Fibroblast of mammary gland (primary cell): ENCODE data around the gene WDR27.
"Not testable (repeated sequence)": the region's sequence is repeated elsewhere in the genome, so short reads cannot be mapped to it uniquely, and the experiment has no call there.

ENCODE experiments used
- DNase-seq: peaks from one replicate; pipeline ENCODE4 v3.0.0-alpha.2; 2010; ENCODE audit warnings: low read depth
- H3K4me3 ChIP-seq: 2 replicates; pipeline ENCODE4 v1.5.1; 2011; ENCODE audit warnings: low read depth, mild to moderate bottlenecking, low read length, moderate library complexity; ENCODE audit not compliant: control insufficient read depth
- TF ChIP-seq, protein P1 (sequence below): conservative IDR thresholded peaks from 2 replicates; pipeline ENCODE4 v1.5.1; 2011; ENCODE audit warnings: low read depth, low read length, inconsistent platforms; ENCODE audit not compliant: control insufficient read depth, insufficient read depth

The WDR27 gene

DNA sequence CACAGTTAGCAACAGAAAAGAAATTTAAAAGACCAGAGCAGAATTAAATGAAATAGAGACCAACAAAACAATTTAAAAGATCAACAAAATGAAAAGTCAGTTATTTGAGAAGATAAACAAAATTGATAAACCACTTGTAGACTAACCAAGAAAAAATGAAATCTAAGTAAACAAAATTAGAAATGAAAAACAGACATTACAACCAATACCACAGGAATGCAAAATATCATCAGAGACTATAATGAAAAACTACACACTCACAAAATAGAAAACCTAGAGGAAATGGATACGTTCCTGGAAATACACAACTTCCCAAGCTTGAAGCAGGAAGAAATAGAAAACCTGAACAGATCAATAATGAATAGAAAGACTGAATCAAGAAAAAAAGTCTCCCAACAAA lies 97.8 kb downstream of the WDR27 start:
- TF ChIP-seq, protein P1, sequence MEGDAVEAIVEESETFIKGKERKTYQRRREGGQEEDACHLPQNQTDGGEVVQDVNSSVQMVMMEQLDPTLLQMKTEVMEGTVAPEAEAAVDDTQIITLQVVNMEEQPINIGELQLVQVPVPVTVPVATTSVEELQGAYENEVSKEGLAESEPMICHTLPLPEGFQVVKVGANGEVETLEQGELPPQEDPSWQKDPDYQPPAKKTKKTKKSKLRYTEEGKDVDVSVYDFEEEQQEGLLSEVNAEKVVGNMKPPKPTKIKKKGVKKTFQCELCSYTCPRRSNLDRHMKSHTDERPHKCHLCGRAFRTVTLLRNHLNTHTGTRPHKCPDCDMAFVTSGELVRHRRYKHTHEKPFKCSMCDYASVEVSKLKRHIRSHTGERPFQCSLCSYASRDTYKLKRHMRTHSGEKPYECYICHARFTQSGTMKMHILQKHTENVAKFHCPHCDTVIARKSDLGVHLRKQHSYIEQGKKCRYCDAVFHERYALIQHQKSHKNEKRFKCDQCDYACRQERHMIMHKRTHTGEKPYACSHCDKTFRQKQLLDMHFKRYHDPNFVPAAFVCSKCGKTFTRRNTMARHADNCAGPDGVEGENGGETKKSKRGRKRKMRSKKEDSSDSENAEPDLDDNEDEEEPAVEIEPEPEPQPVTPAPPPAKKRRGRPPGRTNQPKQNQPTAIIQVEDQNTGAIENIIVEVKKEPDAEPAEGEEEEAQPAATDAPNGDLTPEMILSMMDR = no peak
- DNase-seq = no peak
- no peak overlapping the region for H3K4me3 ChIP-seq

DNA sequence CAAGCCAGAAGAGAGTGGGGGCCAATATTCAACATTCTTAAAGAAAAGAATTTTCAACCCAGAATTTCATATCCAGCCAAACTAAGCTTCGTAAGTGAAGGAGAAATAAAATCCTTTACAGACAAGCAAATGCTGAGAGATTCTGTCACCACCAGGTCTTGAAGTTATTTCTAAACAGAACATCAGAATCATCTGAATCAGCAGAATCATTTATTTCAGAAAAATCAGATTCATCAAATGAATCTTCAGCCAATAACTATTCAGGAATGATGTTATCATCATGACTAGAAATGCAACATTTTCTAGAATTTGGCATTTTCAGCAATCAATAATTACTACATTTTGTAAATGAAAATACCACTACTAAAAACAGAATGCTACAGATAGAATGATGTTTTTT lies 100.7 kb downstream of the WDR27 start:
- not testable (repeated sequence) for H3K4me3 ChIP-seq, DNase-seq

DNA sequence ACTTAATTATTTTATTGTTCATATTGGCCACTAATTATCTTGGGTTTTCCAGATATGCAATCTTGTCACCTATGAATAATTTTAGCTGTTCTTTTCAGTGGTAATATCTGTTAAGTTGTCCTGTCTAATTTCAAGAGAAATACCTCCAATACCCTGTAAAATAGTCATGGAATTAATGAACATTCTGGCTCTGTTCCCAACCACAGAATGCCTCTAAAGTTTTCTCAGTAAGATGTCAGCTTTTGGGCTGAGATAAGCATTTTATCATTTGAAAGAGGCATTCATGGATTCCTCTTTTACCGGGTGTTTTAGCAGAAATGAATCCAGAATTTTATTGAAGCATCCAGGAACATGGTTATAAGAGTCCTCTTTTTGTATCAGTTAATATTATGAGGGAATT lies 109.3 kb downstream of the WDR27 start:
- peak; percentile 68 for DNase-seq
- TF ChIP-seq, protein P1 = no peak
- H3K4me3 ChIP-seq = no peak overlapping the region

DNA sequence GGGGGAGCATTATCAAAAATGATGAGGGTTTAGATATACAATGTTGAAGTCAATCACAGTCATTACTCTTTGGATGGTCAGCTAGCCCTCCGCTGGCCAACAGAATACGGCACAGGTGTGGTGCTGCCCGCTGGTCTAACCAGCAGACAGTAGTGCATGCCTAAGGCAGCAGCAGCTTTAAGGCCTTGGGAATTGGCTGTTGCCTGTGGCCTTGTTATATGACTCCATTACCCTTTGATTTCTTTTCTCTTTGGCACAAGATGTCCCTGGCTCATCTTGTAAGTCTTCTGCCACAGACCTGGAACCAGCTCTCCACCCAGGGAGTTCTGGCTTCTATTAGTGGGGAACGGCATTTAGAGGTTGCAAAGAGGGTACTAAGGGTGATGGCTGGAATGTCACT lies 110.2 kb downstream of the WDR27 start:
- no peak overlapping the region for H3K4me3 ChIP-seq
- no peak for DNase-seq
- TF ChIP-seq, protein P1 = no peak

DNA sequence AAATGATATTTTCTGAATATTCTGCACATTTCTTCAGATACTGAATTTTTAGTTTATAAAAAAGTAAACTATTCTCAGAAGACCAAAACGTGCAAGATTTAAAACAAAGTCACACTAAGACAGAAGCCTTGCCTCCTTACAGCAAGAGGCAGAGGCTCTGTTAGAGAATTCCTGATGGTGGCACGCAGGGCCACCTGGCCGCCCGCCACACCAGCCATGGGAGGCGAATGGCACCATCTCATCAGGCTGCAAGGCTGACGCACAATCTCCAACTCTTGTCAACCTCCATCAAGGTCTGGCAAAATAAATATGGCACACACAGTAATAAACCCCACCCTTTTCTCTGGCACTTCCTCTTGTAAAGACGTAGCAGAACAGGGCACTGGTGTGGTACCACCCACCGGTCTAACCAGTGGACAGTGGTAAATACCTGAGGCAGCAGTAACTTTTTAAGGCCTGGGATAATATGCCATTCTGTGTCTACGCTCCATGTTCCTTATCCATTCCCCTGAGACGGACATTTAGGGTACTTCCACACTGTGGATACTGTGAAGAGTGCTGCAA lies 111.4 kb downstream of the WDR27 start:
- no peak for DNase-seq
- H3K4me3 ChIP-seq = no peak overlapping the region
- TF ChIP-seq, protein P1 = no peak

DNA sequence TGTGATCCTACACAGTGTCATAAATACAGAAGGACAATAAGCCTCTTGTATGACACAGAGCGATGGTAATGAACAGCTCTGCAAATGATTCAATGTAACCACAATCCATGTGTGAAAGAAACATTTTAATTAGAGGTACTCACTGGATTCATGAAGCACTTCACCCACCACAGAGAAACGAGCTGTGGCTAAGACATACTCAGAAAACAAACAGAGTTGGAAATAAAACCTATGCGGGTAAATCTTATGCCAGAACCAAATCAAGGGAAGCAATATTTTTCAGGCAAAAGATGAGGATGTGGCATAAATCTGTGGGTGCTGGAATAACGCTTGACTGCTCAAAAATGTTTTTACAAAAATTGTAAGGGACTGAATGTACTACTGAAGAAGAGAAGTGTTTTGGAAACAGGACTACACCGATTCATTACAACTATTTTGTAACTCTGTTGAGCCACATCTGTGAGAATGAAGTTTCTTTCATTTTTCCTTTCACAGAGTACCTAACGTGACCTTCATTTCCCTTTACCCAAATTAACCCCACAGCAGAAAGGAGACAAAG lies 112.1 kb downstream of the WDR27 start:
- DNase-seq = peak; percentile 56
- TF ChIP-seq, protein P1 = no peak
- H3K4me3 ChIP-seq = no peak overlapping the region

DNA sequence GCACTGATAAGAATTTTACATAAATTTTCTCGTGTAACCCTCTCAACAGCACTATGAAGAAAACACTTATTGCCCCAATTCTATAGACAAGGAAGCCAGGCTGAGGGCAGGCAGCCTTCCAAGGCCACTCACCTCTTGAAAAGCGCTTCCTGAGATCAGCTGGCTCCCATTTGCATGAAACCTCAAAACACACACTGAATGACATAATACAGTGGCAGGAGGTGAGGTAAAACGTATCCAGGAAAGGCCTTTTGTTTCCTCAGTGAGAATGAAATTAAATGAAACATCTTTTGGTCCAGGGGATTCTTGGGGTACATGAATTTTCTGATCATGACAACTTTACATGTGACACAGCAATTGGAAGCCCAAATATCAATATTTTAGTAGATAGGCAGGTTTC lies 112.5 kb downstream of the WDR27 start:
- no peak overlapping the region for H3K4me3 ChIP-seq
- peak; percentile 54 for DNase-seq
- TF ChIP-seq, protein P1 = no peak
